IMR-90 (cell line): Measurements from ENCODE around the gene TCEA2. TPM values are rescaled to one million over a fixed set of nuclear protein-coding genes. Genes with fewer than 3 reads are reported as not detected.

Experiments
- ATAC-seq: fragments of 200-7000 bp; cut with Tn5 transposase; 2 replicates; pipeline ENCODE4 v1.9.1; 2020; ENCODE audit warnings: low read depth, mild to moderate bottlenecking, moderate library complexity
- BruUV-seq: library from RNA; stranded (reverse); fragments of 400-500 nt; replicated peaks from 2 replicates; lab custom pipeline; 2021; lab: Mats Ljungman, UMichigan
- CTCF ChIA-PET: fragments of 300-600 bp; formaldehyde crosslinking; extraction: SDS; loops from one replicate; lab custom pipeline; 2021; ENCODE audit warnings: antibody characterized with exemption; lab: Yijun Ruan, JAX
- POLR2A ChIA-PET: fragments of 300-600 bp; sonication (Branson Sonifier 250); formaldehyde crosslinking; loops from one replicate; lab custom pipeline; 2022; ENCODE audit warnings: antibody characterized with exemption; ENCODE audit not compliant: unreplicated experiment; lab: Charles Lee
- DNase-seq: peaks from one replicate; pipeline ENCODE4 v3.0.0; 2013
- H2AFZ ChIP-seq: replicated peaks from 2 replicates; pipeline ENCODE3; 2013; ENCODE audit warnings: low read length, mild to moderate bottlenecking; ENCODE audit not compliant: poor library complexity
- H2AK5ac ChIP-seq: 2 replicates; pipeline ENCODE4 v1.6.1; 2013; ENCODE audit warnings: low read depth, low read length, inconsistent platforms
- H2AK9ac ChIP-seq: replicated peaks from 2 replicates; pipeline ENCODE3; 2013; ENCODE audit warnings: mild to moderate bottlenecking, low read depth, low read length, moderate library complexity; ENCODE audit not compliant: poor library complexity
- H2BK120ac ChIP-seq: 2 replicates; pipeline ENCODE4 v1.6.1; 2013; ENCODE audit warnings: low read depth, low read length, inconsistent platforms
- H2BK15ac ChIP-seq: 3 replicates; pipeline ENCODE4 v1.6.1; 2013; ENCODE audit warnings: low read depth, low read length, inconsistent platforms
- H2BK20ac ChIP-seq: 2 replicates; pipeline ENCODE4 v1.6.1; 2013; ENCODE audit warnings: low read depth, mild to moderate bottlenecking, inconsistent platforms, low read length, moderate library complexity
- H2BK5ac ChIP-seq: 2 replicates; pipeline ENCODE4 v1.6.1; 2013; ENCODE audit warnings: mild to moderate bottlenecking, low read depth, low read length, inconsistent platforms; ENCODE audit not compliant: poor library complexity, severe bottlenecking
- H3K14ac ChIP-seq: replicated peaks from 2 replicates; pipeline ENCODE4 v1.6.1; 2013; ENCODE audit warnings: low read depth, low read length, inconsistent platforms
- H3K18ac ChIP-seq: 2 replicates; pipeline ENCODE4 v1.6.1; 2013; ENCODE audit warnings: low read depth, low read length, control low read depth
- H3K23ac ChIP-seq: 2 replicates; pipeline ENCODE4 v1.6.1; 2013; ENCODE audit warnings: low read depth, low read length, inconsistent platforms
- H3K27ac ChIP-seq: 2 replicates; pipeline ENCODE4 v1.5.1; 2013; ENCODE audit warnings: mild to moderate bottlenecking, control low read depth, low read length; ENCODE audit not compliant: insufficient read depth
- H3K27me3 ChIP-seq: 2 replicates; pipeline ENCODE4 v1.6.1; 2013; ENCODE audit warnings: low read length; ENCODE audit not compliant: control insufficient read depth, insufficient read depth
- H3K36me3 ChIP-seq: 2 replicates; pipeline ENCODE4 v1.6.1; 2013; ENCODE audit warnings: low read length, mixed read lengths; ENCODE audit not compliant: control insufficient read depth, insufficient read depth
- H3K4ac ChIP-seq: 2 replicates; pipeline ENCODE4 v1.6.1; 2013; ENCODE audit warnings: low read depth, low read length, inconsistent platforms
- H3K4me1 ChIP-seq: 2 replicates; pipeline ENCODE4 v1.6.1; 2013; ENCODE audit warnings: low read length, mixed read lengths; ENCODE audit not compliant: control insufficient read depth, insufficient read depth
- H3K4me2 ChIP-seq: 2 replicates; pipeline ENCODE4 v1.6.1; 2013; ENCODE audit warnings: low read depth, mild to moderate bottlenecking, control low read depth, low read length, moderate library complexity
- H3K4me3 ChIP-seq: 2 replicates; pipeline ENCODE4 v1.5.1; 2013; ENCODE audit warnings: low read depth, mild to moderate bottlenecking, control low read depth, low read length, moderate library complexity; ENCODE audit not compliant: insufficient read depth
- H3K56ac ChIP-seq: 2 replicates; pipeline ENCODE4 v1.6.1; 2013; ENCODE audit warnings: low read length, inconsistent platforms; ENCODE audit not compliant: insufficient read depth; ENCODE audit errors: extremely low read depth
- H3K79me1 ChIP-seq, 2 experiments: 2 replicates each; pipeline ENCODE4 v1.6.1; 2013; ENCODE audit warnings: low read length in 2 of 2, inconsistent platforms in 1 of 2, low read depth in 1 of 2
- H3K9ac ChIP-seq: 2 replicates; pipeline ENCODE4 v1.6.1; 2013; ENCODE audit warnings: low read depth, low read length, control low read depth
- H3K9me1 ChIP-seq: 2 replicates; pipeline ENCODE4 v1.6.1; 2013; ENCODE audit warnings: low read length, inconsistent platforms; ENCODE audit not compliant: insufficient read depth
- H3K9me3 ChIP-seq: 2 replicates; pipeline ENCODE4 v1.6.1; 2013; ENCODE audit warnings: low read length; ENCODE audit not compliant: control insufficient read depth, insufficient read depth
- H4K20me1 ChIP-seq: 2 replicates; pipeline ENCODE4 v1.6.1; 2013; ENCODE audit warnings: low read length, inconsistent platforms; ENCODE audit not compliant: insufficient read depth
- H4K5ac ChIP-seq: 2 replicates; pipeline ENCODE4 v1.6.1; 2013; ENCODE audit warnings: mild to moderate bottlenecking, low read depth, low read length, control low read depth
- H4K8ac ChIP-seq, 2 experiments: 2 replicates each; pipeline ENCODE4 v1.6.1; 2013; ENCODE audit warnings: low read depth in 2 of 2, low read length in 2 of 2, control low read depth in 1 of 2, inconsistent platforms in 1 of 2
- H4K91ac ChIP-seq: 2 replicates; pipeline ENCODE4 v1.6.1; 2013; ENCODE audit warnings: low read depth, low read length, inconsistent platforms; ENCODE audit not compliant: insufficient read depth
- MXI1 ChIP-seq: IDR thresholded peaks from 2 replicates; pipeline ENCODE4 v1.6.1; 2012; ENCODE audit warnings: low read depth, mild to moderate bottlenecking, low read length, moderate library complexity, borderline replicate concordance
- POLR2A ChIP-seq: IDR thresholded peaks from 2 replicates; pipeline ENCODE4 v1.6.1; 2012; ENCODE audit warnings: mild to moderate bottlenecking, low read depth, low read length
- RCOR1 ChIP-seq: IDR thresholded peaks from 2 replicates; pipeline ENCODE4 v1.6.1; 2012; ENCODE audit warnings: mild to moderate bottlenecking, low read length, improper control_type of control experiment; ENCODE audit not compliant: insufficient replicate concordance
- SMC3 ChIP-seq: fragments of 150-350 bp; IDR thresholded peaks from 2 replicates; pipeline ENCODE4 v1.6.1; 2016; ENCODE audit warnings: low read depth, mild to moderate bottlenecking, antibody characterized with exemption, low read length, moderate library complexity
- WGBS, 2 experiments: methylation state at CpG; one replicate each; pipeline versions ENCODE4 v1.1.5 to v1.1.7; 2013; ENCODE audit warnings: missing lambda C conversion rate in 2 of 2; ENCODE audit not compliant: insufficient read length in 1 of 2; ENCODE audit errors: extremely low coverage in 2 of 2; 5-methylcytosine and 5-hydroxymethylcytosine counted together
- dilution Hi-C: fragments of 300-500 bp; cut with HindIII; formaldehyde crosslinking; loops from one replicate; pipeline ENCODE4 v1.14.3; 2018; ENCODE audit warnings: low sequenced_read_pairs; ENCODE audit not compliant: unreplicated experiment
- in situ Hi-C: fragments of 300-500 bp; cut with MboI; formaldehyde crosslinking; loops from 3 replicates; pipeline ENCODE4 v1.14.3; 2019; ENCODE audit warnings: low sequenced_read_pairs, inconsistent platforms, mixed read lengths
- intact Hi-C: fragments of 100-400 bp; cut with micrococcal nuclease; formaldehyde crosslinking; loops from 2 replicates; pipeline ENCODE4 v1.10.0; 2022
- polyA plus RNA-seq, 3 experiments: library from polyadenylated mRNA; depleted of rRNA; stranded (reverse); fragments of >200 nt; gene quantifications; 2 replicates each; pipeline ENCODE4 v1.2.3, GENCODE V29; 2012; ENCODE audit warnings: low replicate concordance in 1 of 3
- total RNA-seq: library from RNA; depleted of rRNA; stranded (reverse); fragments of >200 nt; gene quantifications from 2 replicates; pipeline ENCODE4 v1.2.3, GENCODE V29; 2012
- TF ChIP-seq, protein P1 (sequence below): conservative IDR thresholded peaks from 2 replicates; pipeline ENCODE4 v1.5.1; 2012; ENCODE audit warnings: mild to moderate bottlenecking, low read depth, low read length, improper control_type of control experiment

TCEA2 gene
- total and polyA plus RNA-seq, 2 of the 4 experiments (the other 2 are of a cell fraction): 9.3 to 30.0 TPM

DNA sequence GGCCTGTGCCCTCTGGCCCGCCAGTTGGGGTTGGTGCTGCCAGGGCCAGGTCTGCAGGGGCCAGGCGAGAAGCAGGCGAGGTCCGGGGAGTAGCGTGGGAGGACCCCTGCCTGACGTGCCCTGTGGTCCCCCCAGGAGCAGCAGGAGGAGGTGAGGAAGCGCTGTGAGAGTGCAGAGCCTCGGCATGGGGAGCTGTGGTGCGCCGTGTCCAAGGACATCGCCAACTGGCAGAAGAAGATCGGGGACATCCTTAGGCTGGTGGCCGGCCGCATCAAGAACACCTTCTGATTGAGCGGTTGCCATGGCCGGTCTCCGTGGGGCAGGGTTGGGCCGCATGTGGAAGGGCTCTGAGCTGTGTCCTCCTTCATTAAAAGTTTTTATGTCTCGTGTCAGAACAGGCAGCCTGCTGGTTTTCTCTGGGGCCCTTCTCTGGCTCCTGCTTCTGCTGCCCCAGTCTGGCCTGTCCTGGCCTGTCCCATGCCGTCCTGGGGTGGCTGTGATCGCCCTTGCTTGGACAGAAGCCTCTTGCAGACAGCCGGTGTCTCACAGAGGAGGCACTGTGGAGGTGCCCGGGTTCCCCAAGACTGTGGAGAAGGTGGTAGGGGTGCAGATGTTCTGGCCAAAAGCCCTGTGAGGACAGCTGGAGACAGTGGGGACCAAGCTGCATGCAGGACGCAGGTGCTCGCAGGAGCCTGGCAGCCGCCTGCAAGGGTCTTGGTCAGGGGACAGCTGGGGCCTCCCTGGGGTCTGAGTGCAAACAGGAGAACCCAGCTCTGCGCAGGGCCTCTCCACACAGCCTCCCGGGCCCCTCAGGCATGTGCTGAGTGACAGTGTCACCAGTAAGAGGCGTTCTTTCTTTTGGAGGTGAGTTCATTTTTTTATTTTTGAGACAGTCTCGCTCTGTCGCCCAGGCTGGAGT is 30.0 kb upstream of the TCEA2 start:
- H3K9me1 ChIP-seq: no peaks in the 10 kb centered on the region
- peaks cover 5% of the 10 kb centered on the region; the same call in 1 of the 2 replicates for H4K20me1 ChIP-seq
- no peak overlapping the region for H4K5ac ChIP-seq
- H3K4me1 ChIP-seq: peaks cover 4% of the 10 kb centered on the region; the same call in 1 of the 2 replicates
- H4K91ac ChIP-seq: no peak overlapping the region
- BruUV-seq: no TSS peak
- no peak overlapping the region for H3K4me2 ChIP-seq
- no peak overlapping the region for H2AK9ac ChIP-seq
- no peaks in the 10 kb centered on the region for H3K9me3 ChIP-seq
- TF ChIP-seq RCOR1 (no peak), SMC3 (no peak), MXI1 (no peak), POLR2A (no peak)
- TF ChIP-seq, protein P1, sequence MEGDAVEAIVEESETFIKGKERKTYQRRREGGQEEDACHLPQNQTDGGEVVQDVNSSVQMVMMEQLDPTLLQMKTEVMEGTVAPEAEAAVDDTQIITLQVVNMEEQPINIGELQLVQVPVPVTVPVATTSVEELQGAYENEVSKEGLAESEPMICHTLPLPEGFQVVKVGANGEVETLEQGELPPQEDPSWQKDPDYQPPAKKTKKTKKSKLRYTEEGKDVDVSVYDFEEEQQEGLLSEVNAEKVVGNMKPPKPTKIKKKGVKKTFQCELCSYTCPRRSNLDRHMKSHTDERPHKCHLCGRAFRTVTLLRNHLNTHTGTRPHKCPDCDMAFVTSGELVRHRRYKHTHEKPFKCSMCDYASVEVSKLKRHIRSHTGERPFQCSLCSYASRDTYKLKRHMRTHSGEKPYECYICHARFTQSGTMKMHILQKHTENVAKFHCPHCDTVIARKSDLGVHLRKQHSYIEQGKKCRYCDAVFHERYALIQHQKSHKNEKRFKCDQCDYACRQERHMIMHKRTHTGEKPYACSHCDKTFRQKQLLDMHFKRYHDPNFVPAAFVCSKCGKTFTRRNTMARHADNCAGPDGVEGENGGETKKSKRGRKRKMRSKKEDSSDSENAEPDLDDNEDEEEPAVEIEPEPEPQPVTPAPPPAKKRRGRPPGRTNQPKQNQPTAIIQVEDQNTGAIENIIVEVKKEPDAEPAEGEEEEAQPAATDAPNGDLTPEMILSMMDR: no peak
- no peak overlapping the region for H2BK15ac ChIP-seq
- no peak overlapping the region for H3K56ac ChIP-seq
- ATAC-seq (no peak), DNase-seq (no peak)
- H3K4ac ChIP-seq: no peak overlapping the region
- H2BK5ac ChIP-seq: no peak overlapping the region
- H3K4me3 ChIP-seq: no peak overlapping the region
- intact Hi-C loops (no loop called here), dilution Hi-C loops (no loop called here), in situ Hi-C loops (no loop called here)
- no peak overlapping the region for H3K23ac ChIP-seq
- 91% methylated on average over 18 of the region's 31 CpGs; no CpG with 5 or more reads in 1 of the 2 experiments for WGBS, 2 experiments
- no peak overlapping the region for H3K18ac ChIP-seq
- no peak overlapping the region for H2AK5ac ChIP-seq
- H2AFZ ChIP-seq: no peak overlapping the region
- no peak overlapping the region for H2BK120ac ChIP-seq
- H3K14ac ChIP-seq: no peak overlapping the region
- POLR2A ChIA-PET: no interaction called here
- H4K8ac ChIP-seq: no peak overlapping the region
- peaks cover 44% of the 10 kb centered on the region for H3K36me3 ChIP-seq
- no peak overlapping the region for H3K27ac ChIP-seq
- no peaks in the 10 kb centered on the region for H3K79me1 ChIP-seq
- CTCF ChIA-PET: no interaction called here
- peaks cover 9% of the 10 kb centered on the region; the same call in 1 of the 2 replicates for H3K27me3 ChIP-seq
- H3K9ac ChIP-seq: no peak overlapping the region
- H2BK20ac ChIP-seq: no peak overlapping the region
